GM21526 (cell line): ENCODE measurements around the gene VSIG10L.

ENCODE experiments used
- ATAC-seq: cut with Tn5 transposase; IDR thresholded peaks from one replicate; pipeline ENCODE4 v1.9.1; 2021; ENCODE audit warnings: moderate library complexity; ENCODE audit not compliant: unreplicated experiment, low FRiP score

VSIG10L gene

DNA sequence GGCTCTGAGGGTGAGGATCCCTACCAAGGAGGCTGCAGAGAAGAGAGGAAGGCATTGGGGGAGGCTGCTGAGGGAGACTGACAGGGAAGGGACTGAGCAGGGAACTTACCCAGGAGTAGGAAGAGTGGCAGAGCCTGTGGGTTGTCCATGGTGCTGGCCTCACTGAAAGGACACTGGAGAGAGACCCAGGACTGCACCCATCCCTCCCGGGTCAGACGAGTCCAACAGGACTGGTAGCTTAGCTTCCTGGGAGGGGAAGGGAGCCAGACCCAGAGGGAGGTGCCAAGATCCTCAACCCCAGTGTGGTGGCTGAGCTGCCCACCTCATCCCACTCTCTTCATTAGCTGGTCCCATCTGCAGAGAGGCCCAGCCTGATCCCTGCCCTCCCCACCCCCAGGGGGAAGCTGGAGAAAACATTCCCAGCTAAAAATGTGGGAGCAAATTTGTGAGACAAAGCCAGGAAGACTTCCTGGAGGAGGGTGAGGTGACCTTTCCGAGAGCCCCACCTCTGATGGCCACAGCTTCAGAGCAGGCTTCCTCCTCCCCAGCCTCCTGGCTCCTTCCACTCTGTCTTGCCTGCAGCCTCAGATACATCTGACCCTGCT, at the start of gene VSIG10L:
Gene VSIG10L, minus strand, starts transcription at position 164 of the 605 bp plus-strand sequence. Its CDS starts 15 bp downstream, at position 149.
- no peak for ATAC-seq

DNA sequence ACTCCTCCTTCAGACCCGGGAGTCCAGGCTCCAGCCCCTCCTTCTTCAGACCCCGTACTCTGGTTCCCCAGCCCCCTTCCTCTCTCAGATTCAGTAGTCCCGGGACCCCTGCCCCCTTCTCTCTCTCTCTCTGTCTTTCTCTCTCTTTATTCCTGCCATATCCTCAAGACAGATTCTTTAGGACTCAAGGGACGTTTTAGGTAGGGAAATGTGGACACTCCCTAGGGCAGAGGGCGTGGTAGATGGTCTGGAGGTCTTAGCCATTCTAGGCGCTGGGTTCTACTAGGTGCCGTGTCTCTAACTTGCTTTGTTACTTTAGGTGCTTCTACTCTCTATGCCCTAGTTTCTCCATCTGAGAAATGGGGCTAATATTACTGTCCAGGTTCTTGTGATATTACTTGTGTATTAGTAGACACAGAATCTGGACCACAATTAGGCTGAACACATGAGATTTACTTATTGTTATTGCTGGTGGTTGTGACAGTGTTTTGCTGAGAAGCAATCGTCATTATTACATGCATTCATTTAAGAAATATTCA, 49.2 kb upstream of the VSIG10L start:
- ATAC-seq = no peak

DNA sequence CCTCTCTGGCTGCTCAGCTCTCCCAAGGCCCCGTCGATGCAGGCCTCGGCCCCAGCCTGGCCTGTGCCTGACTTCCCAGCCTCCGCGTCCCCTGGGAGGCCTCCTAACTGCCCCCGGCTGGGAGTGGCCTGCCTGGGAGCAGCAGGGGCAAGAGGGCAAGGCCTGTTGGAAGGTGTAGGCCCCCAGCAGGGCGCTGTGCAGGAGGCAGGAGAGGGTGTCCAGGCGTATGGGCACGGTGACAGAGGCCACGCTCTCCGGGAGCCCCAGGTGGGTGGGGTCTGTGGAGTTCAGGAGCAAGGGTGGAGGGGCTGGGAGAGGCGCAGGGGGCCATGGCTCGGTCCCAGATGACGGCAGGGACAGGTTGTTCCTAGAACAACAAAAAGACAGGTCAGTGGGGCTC, 47.2 kb upstream of the VSIG10L start:
- ATAC-seq = no peak

DNA sequence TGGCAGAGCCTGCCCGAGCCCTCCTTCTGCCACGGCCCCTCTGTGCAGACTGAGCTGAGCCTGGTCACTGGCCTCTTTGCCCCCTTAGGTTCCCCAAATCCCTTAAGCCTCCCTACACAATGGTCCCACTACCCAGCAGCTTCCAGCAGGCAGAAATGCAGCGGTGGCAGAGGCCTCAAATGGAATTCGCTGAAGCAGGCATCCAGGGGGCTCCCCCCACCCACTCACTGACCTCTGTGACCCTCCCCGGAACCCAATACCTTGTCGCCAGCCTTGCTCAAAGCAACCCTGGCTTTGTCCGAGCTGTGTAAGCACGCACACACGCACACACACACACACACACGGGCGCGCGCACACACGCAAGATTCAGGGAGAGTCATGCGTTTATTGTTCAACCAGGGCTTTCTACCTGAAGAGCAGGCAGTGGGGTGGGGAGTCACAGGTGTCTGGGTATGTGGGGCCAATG, 46.0 kb upstream of the VSIG10L start, which contains the start of gene LIM2:
Gene LIM2, minus strand, starts transcription at position 51 of the 466 bp plus-strand sequence. CDS start 531 bp downstream, outside the sequence.
- ATAC-seq = no peak

DNA sequence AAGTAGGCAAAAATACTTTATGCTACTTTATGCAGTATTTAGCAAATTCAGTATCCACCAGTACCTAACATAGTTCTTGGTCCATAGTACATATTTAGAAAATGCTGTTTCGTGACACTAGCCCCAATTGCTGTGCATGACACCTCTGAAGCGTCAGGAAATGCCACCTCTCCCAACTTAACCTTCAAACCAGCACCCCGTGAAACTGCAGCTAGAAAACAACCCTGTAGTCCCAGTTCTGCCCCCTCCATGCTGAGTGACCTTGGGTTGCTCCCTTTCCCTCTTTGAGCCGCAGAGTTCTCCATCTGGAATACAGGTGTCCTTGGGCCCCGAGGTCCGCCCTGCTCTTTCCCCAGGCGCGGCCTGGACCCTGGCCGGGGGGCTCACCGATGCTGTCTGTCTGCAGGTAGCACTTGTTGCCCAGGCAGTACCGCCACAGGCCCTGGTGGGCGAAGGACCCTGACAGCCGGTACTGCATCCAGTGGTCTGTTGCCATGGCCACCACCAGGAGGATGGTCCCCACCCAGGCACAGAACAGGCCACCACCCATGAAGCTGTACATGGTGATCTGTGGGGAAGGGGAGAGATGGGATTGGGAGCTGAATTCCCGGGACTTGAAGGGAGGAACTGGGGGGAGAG, 45.1 kb upstream of the VSIG10L start:
- ATAC-seq = no peak

DNA sequence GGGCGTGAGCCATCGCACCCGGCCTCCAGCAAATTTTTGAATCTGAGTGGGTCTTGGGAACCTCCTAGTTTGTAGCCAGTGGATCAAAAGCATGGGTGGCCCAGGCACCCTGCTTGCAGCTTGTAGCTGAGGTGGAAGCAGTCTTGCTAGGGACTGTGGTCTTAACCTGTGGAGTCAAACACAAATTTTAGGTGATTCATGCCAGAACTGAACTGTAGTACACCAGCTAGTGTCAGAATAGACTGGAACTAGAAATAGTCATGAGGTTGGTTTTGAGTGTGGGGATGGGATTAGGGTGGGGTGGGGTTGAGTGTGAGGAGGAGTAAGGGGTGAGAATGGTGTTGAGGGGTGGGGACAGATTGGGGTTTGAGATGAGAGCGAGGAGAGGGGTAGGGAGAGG, 40.1 kb upstream of the VSIG10L start:
- ATAC-seq = no peak

DNA sequence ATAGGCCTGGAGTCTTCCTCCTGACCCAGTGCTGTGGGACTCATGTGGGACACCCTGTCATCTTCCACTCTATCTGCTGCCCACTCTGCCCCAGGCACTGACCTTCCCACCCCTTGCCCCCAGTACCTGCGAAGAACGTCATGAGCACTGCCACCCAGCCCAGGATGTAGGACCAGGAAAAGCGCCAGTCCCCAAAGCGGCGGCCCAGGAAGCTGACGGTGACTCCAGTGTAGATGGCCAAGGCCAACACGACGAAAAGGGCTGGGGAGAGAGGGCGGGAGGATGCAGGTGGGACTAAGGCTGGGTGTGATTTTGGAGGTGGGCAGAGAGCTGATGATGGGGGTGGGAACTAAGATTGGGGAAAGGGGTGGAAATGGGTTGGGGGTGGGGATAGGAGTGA, 38.4 kb upstream of the VSIG10L start:
- ATAC-seq = no peak

DNA sequence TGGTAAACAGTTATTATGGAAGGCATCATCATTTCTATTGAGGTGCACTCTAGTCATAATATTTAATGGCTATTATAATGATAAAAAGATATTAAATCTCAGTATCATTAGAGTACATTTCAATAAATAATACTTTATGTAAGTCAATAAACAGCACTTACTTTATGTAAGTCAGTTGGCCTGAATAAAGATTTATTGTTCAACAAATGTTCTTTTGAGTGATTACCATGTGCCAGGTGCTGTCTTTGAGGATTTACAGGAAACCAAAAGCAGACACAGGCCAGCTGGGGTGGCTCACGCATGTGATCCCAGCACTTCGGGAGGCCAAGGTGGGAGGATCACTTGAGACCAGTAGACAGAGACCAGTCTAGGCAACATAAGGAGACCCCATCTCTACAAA, 35.5 kb upstream of the VSIG10L start:
- no peak for ATAC-seq

DNA sequence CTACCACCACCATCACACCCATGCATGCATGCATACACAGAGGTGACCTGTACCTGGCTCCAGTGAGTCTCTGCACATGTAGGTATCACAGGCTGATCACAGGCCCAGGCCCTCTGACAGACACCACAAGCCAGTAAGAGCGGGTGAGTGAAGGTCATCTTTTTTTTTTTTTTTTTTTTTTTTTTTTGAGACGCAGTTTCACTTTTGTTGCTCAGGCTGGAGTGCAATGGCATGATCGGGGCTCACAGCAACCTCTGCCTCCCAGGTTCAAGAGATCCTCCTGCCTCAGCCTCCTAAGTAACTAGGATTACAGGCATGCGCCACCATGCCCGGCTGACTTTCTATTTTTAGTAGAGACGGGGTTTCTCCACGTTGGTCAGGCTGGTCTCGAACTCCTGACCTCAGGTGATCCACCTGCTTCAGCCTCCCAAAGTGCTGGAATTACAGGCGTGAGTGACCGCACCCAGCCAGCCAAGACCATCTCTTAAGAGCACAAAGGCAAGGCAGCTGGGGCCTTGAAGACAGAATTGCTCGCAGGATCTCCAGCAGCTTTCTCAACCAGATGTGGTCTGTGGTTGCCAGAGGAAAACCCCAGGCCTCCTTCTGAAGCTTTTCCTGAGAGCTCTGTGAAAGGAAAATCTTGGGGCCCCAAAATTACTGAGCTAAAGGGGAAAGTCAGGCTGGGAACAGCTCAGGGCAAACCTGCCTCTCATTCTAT, 33.7 kb upstream of the VSIG10L start:
- ATAC-seq = no peak

DNA sequence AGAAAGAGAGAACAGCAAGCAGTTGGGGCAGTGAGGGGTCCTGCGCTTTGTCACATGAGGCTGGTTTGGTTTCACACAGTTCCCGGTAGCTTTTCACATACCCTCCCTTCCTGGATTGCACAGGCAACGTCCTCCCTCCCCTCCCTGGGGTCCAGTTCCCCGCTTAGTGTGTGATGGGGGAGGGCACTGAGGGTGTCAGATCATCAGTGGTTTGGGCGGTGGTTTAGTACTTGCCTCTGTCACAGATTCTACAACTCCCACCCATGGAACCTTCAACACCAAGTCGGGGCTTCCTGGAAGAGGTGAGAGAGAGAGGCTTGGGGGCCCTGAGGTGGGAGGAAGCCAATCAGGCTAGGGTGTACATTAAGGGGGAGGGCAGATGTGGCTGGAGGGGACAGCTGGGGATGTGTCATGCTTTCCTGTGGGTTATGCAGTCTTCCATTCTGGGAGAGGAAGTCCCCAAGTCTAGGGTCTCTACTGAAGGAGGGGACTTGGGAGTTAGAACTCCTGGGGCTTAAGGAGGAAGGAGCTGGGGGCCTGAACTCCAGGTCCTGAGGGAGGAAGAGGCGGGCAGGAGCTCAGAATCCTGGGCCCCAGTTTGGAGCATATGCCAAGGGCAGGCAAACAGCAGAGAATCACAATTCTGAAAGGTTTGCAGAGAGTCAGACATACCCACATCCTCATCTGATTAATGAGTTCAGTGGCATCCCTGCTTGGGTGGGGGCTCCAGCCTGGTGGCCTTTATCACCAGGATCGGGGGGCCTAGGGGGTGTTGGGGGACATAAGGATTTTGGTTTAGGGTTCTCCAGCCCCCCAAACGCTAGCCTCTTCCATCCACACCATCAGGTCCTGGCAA, 30.9 kb upstream of the VSIG10L start, which contains the start of gene NKG7:
Gene NKG7, minus strand, starts transcription at position 6 of the 856 bp plus-strand sequence. CDS start 119 bp downstream, outside the sequence.
- no peak for ATAC-seq

DNA sequence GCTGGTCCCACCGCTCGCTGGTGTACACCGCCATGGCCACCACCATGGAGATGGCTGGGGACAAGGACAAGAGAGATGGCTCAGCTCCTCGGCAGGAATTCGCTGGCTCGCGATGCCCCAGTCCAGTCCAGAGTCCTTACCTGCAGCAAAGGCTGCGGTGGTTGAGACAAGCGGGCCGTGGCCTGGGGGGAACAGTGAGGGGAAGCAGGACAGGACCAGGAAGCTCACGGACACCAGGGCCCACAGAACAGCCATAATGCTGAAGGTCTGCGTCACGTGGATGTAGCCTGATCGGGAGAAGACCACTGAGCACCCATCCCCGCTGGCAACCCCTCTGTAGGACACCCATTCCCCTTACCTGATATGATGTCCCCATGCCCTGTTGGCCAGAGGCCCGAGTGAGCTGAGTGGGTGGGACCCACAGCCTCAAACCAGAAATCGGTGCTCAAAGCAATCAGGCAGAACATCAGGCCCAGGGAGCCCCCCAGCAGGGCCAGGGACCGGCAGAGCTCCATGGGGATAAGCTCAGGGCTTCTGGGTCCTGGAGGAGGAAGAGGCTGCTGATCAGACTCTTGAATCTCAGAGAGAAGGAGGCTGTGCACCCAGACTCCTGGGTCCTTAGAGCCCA, 30.2 kb upstream of the VSIG10L start:
- ATAC-seq = no peak

DNA sequence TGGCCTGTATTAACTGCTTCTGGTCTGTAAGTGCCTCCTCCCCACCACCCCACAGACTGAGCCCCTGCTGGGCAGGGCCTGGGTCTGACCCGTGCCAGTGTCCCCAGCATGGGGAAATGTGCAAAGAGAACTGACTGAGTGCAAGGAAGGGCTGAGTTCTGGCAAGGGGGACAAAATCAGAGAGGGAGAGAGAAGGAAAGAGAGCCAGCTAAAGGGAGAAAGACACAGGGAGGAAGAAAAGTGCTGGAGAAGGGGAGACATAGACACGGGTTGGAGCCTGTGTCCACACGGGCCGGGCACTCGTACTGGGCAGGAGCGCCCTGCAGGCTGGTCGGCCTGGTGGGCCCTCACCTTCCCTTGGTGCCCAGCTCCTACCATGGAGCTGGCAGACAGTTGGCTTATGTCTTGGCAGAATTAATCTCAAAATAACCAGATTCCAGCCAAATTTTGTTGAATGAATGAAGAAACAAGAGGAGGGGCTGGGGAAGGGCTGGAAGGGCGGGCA, 29.3 kb upstream of the VSIG10L start:
- no peak for ATAC-seq

DNA sequence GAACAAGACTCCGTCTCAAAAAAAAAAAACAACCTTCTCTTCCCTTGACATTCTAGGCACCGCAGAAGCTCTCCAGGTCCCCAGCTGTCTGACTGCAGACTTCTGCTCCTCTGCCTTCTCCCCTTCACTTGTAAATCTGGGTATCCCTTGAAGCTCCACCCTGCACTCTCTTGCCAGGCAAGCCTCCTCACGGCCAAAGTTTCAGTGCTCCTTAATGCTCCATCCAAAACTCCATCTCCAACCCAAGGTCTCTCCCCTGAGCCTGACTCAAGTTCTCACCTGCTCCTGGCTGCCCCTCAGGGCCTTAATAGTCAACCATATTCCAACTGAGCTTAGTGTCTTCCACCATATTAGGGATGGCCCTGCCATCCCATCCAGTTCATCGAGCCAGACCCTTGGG, 28.3 kb upstream of the VSIG10L start:
- ATAC-seq = no peak

DNA sequence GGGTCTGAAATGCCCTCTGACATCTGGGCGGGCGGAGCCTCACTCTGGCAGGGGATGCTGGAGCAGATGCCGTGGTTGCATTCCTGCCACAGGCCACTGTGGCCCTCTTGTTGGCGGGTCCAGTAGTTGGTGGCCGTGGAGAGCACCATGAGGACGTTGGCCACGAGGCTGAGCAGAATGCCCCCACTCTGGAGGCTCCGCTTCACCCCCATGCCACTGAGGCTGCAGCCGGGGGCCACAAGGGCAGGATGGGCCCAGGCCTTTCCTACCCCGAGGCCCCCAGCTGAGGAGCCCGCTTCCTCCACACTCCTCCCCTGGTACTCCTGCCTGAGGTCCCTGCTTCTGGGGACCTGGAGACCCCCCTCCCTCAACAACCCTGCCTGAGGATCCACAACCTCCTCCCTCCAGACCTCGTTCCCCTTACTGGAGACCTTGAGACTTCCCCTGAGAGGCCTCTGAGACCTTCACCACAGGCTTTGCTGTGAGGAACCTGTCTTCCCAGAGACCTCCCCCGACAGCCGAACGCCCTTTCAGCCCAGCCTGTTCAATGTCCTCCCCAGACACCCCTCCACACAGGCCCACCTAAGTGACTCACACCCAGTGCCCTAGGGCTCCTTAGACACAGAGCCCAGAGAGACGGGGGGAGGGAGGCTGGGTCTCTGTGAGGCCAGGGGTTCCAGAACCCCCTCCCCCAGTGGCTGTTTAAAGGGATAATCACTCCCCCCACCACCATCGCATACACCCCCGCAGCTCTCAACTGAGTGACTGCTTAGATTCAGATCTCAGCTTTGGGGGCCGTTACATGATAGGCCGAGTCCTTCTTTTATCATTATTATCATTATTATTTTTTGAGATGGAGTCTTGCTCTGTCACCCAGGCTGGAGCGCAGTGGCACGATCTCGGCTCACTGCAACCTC, 26.7 kb upstream of the VSIG10L start, which contains the start of gene CLDND2:
Gene CLDND2, minus strand, starts transcription at position 638 of the 917 bp plus-strand sequence. Its CDS starts 426 bp downstream, at position 212.
- ATAC-seq = no peak

DNA sequence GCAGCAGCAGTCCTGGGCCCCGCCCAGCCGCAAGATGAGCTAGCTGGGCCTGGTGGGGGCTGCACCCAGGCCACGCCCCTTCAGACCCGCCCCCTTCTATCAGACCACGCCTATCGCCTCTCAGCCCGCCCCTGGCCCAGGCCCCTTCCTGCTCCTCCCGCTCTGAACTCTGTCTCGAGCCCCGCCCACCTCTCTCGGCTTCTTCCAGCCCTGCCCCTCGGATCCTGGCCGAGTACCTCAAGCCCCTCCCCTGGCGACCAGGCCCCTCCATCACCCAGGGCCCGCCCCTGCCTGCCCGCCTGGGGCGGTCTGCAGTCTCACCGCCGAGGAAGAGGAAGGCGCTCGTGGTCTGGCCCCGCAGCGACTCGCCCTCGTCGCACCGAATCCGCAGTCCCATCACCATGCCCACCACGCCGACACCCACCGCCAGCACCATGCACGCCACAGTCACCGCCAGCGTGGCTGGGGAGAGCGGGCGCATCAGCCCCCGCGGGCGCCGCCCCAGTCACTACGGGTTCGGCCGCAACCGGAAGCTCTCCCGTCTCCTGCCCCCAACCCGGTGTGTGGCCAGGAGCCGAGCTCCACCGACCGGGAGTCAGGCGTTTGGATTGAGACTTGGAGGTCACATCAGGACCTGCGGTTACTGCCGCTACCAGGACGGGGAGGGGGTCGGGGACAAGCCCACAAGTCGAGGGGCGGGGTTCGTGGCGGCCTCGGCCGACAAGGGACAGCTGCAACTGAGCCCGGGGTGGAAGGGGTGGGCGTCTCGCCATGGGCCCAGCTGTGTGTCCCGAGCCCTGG, 25.8 kb upstream of the VSIG10L start:
- ATAC-seq = peak; percentile 66

DNA sequence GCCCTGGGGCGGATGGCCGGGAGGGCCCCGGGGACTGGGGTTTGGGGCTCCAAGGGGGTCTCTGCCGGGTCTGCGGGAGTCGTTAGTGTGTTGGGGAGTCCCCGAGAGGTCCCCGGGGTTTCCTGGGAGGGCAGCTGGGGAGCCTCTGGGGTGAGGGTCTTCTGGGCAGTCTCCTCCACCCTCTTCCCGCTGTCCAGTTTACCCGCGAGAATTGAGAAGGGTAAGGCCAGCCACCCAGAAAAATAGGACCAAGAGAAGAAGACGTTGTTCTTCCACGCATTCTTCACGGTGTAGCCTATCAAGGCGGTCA, 25.3 kb upstream of the VSIG10L start:
- peak; percentile 8 for ATAC-seq

DNA sequence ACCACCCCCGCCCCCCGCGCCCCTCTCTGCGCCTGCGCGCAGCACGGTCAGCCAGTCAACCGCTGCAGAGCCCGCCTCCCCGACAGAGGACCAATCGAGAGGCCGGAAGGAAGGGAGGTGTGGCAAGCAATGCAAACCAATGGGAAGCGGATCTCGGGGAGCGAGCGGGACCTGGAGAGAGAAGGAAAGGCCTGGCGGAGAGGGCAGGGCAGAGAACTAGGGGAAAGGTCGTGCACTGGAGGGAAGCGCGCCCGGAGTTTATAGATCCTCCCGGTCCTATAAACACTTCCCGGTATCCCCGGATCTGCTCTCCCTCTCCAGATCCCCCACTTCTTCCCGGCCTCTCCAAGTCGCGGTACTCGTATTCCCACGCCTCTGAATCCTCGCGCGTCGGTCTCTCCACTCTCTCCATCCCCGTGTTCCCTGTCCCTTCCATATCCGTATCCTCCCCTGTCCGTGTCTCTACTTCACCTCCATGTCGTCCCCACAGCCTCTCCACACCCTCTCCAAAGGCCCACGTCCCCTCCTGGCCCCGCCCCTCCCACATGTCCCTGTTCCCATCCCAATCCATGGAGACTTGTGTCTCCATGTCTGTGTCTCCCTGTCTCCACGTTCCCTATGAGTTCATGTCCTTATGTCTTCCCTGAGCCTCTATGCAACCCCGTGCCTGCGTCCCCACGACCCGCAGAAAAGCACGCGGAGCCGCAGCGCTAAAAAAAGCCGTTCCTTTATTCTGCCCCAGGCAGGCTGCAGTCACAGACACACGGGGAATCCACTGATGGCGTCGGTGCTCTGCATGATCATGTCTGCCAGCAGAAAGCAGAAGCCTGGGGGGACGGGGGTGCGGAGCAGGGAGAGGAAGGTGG, 24.7 kb upstream of the VSIG10L start:
- peak; percentile 43 for ATAC-seq
